Fibroblast of villous mesenchyme (primary cell): ENCODE data around the gene INTS7. TPM values are rescaled to one million over a fixed set of nuclear protein-coding genes. Genes with fewer than 3 reads are reported as not detected.

ENCODE experiments used
- DNase-seq: peaks from one replicate; pipeline ENCODE4 v3.0.0-alpha.2; 2010; ENCODE audit warnings: low read depth
- H3K4me3 ChIP-seq: 2 replicates; pipeline ENCODE4 v1.5.1; 2011; ENCODE audit warnings: low read depth, mild to moderate bottlenecking, low read length
- CTCF ChIP-seq: IDR thresholded peaks from 2 replicates; pipeline ENCODE4 v1.5.1; 2012; ENCODE audit warnings: low read depth, mild to moderate bottlenecking, low read length; ENCODE audit not compliant: insufficient read depth
- small RNA-seq: library from RNA; depleted of rRNA; stranded (forward); fragments of <200 nt; gene quantifications from one replicate; pipeline ENCODE3, GENCODE V24; 2012
- total RNA-seq: library from RNA; depleted of rRNA; stranded (reverse); fragments of >200 nt; gene quantifications from 2 replicates; pipeline ENCODE4 v1.2.3, GENCODE V29; 2012

INTS7 gene
- total RNA-seq, 1 donor, result 22.9 TPM

GRCh38 chr1:211891708-211892107, 143.6 kb downstream of the INTS7 start:
- TF ChIP-seq CTCF, result no peak
- no peak overlapping the region for H3K4me3 ChIP-seq
- no peak for DNase-seq

Small RNA genes within 50 kb of the gene (small RNA-seq; reads per million reads assigned to genes)
- gene MIR3122, result not detected
- gene RF00568, result not detected

Other genes with a start within 250 kb of the INTS7 start
- 59.9 and 73.4 TPM in 2 replicates for gene LPGAT1, start 204.8 kb downstream of the INTS7 start, total RNA-seq
- gene DTL, start 191 bp upstream of the INTS7 start, total RNA-seq, result 13.2 and 16.0 TPM in 2 replicates
- 21.9 and 29.4 TPM in 2 replicates for gene PPP2R5A, start 249.9 kb upstream of the INTS7 start, total RNA-seq